GM12801 (cell line): ENCODE data around the gene SSC5D.

Experiments
- CTCF ChIP-seq: IDR thresholded peaks from one replicate; pipeline ENCODE4 v1.5.1; 2011; ENCODE audit warnings: control low read depth; ENCODE audit not compliant: insufficient read length; ENCODE audit errors: extremely low read depth

SSC5D gene

GRCh38 chr19:55552620-55553019, 64.4 kb downstream of the SSC5D start:
- no peak for TF ChIP-seq CTCF

GRCh38 chr19:55553217-55554182, 65.3 kb downstream of the SSC5D start:
- TF ChIP-seq CTCF: no peak

GRCh38 chr19:55554302-55554701, 66.1 kb downstream of the SSC5D start:
- no peak for TF ChIP-seq CTCF

- TF ChIP-seq CTCF: no peak
Measured at GRCh38 chr19:55554741-55555152, 66.5 kb downstream of the SSC5D start.

GRCh38 chr19:55559684-55560083, 71.4 kb downstream of the SSC5D start:
- TF ChIP-seq CTCF: no peak

- TF ChIP-seq CTCF: no peak
Measured at GRCh38 chr19:55563261-55563690, 75.0 kb downstream of the SSC5D start.

- no peak for TF ChIP-seq CTCF
Measured at GRCh38 chr19:55566823-55567222, 78.6 kb downstream of the SSC5D start.
